WERI-Rb-1 (cell line): Measurements from ENCODE around the gene TBC1D1.

Experiments used
- DNase-seq: peaks from one replicate; pipeline ENCODE4 v3.0.0-alpha.2; 2020
- H3K27ac ChIP-seq: fragments of 250-450 bp; sonication (Bioruptor Pico); 2 replicates; pipeline ENCODE4 v1.5.1; 2020; ENCODE audit warnings: mild to moderate bottlenecking, moderate library complexity
- H3K27me3 ChIP-seq: fragments of 250-450 bp; sonication (Bioruptor Pico); 2 replicates; pipeline ENCODE4 v1.5.1; 2021; ENCODE audit warnings: mild to moderate bottlenecking, low read depth, moderate library complexity; ENCODE audit not compliant: insufficient read depth, severe bottlenecking
- H3K36me3 ChIP-seq: fragments of 250-450 bp; sonication (Bioruptor Pico); 2 replicates; pipeline ENCODE4 v1.5.1; 2020; ENCODE audit warnings: mild to moderate bottlenecking, moderate library complexity
- H3K4me3 ChIP-seq: 2 replicates; pipeline ENCODE4 v1.5.1; 2011; ENCODE audit warnings: low read depth, mild to moderate bottlenecking, control low read depth, low read length
- H3K9me3 ChIP-seq: fragments of 250-450 bp; sonication (Bioruptor Pico); 2 replicates; pipeline ENCODE4 v1.5.1; 2021; ENCODE audit warnings: mild to moderate bottlenecking, moderate library complexity; ENCODE audit not compliant: severe bottlenecking
- CTCF ChIP-seq: IDR thresholded peaks from 2 replicates; pipeline ENCODE4 v1.5.1; 2011; ENCODE audit warnings: low read depth, mild to moderate bottlenecking, control low read depth, inconsistent platforms, low read length

Gene TBC1D1

GRCh38 chr4:38037612-38038011, 146.7 kb downstream of the TBC1D1 start:
- Histone ChIP-seq H3K4me3 (no peak overlapping the region), H3K27me3 (no peaks in the 10 kb centered on the region), H3K9me3 (no peaks in the 10 kb centered on the region), H3K27ac (no peak overlapping the region), H3K36me3 (peaks cover 18% of the 10 kb centered on the region)
- TF ChIP-seq CTCF, result no peak
- DNase-seq, result no peak

- no peaks in the 10 kb centered on the region for H3K27me3 ChIP-seq
- no peak for TF ChIP-seq CTCF
- H3K36me3 ChIP-seq, result peaks cover 28% of the 10 kb centered on the region
- no peaks in the 10 kb centered on the region for H3K9me3 ChIP-seq
- no peak overlapping the region for H3K27ac ChIP-seq
- no peak overlapping the region for H3K4me3 ChIP-seq
- DNase-seq, result no peak
Observed at GRCh38 chr4:38040619-38041018, 149.7 kb downstream of the TBC1D1 start.

- DNase-seq, result no peak
- no peak for TF ChIP-seq CTCF
- no peaks in the 10 kb centered on the region for H3K9me3 ChIP-seq
- no peak overlapping the region for H3K4me3 ChIP-seq
- peaks cover 31% of the 10 kb centered on the region for H3K36me3 ChIP-seq
- H3K27ac ChIP-seq, result no peak overlapping the region
- H3K27me3 ChIP-seq, result no peaks in the 10 kb centered on the region
Observed at GRCh38 chr4:38044060-38044459, 153.2 kb downstream of the TBC1D1 start.

GRCh38 chr4:38045289-38045988, 154.6 kb downstream of the TBC1D1 start:
- peaks cover 35% of the 10 kb centered on the region for H3K36me3 ChIP-seq
- DNase-seq, result no peak
- no peak for TF ChIP-seq CTCF
- no peak overlapping the region for H3K27ac ChIP-seq
- H3K9me3 ChIP-seq, result no peaks in the 10 kb centered on the region
- H3K4me3 ChIP-seq, result no peak overlapping the region
- H3K27me3 ChIP-seq, result no peaks in the 10 kb centered on the region

GRCh38 chr4:38046727-38047489, 156.0 kb downstream of the TBC1D1 start:
- no peak overlapping the region for H3K27ac ChIP-seq
- no peak for TF ChIP-seq CTCF
- no peak for DNase-seq
- H3K4me3 ChIP-seq, result no peak overlapping the region
- peaks cover 28% of the 10 kb centered on the region for H3K36me3 ChIP-seq
- H3K9me3 ChIP-seq, result no peaks in the 10 kb centered on the region
- no peaks in the 10 kb centered on the region for H3K27me3 ChIP-seq
